Stimulated activated CD4-positive, alpha-beta T cell treated with anti-CD3 and anti-CD28 coated beads, Interleukin-4, amount 100 ng/mL, for 4 hours (primary cell): ENCODE results near the gene CEP135.
A peak's percentile ranks its signal among the peaks of the same experiment; 100 is the strongest.
"Not testable (repeated sequence)": the region's sequence is repeated elsewhere in the genome, so short reads cannot be mapped to it uniquely, and the experiment has no call there.

Source experiments
- DNase-seq, 2 experiments: peaks; one replicate each; pipeline ENCODE4 v3.0.0-alpha.2; 2020

CEP135 gene

GRCh38 chr4:55948726-55949481, at the start of gene CEP135:
Gene CEP135 (plus strand): TSS chr4:55948945. CDS start chr4:55952131, 3,186 bp downstream.
- DNase-seq: peak; percentile 86 to 88

- no peak for DNase-seq
Observed at GRCh38 chr4:55902677-55903076, 46.1 kb upstream of the CEP135 start.

- no peak for DNase-seq
Observed at GRCh38 chr4:55903577-55903976, 45.2 kb upstream of the CEP135 start.

- DNase-seq: no peak
Observed at GRCh38 chr4:55904576-55904975, 44.2 kb upstream of the CEP135 start.

- DNase-seq: no peak
Observed at GRCh38 chr4:55906323-55906722, 42.4 kb upstream of the CEP135 start.

GRCh38 chr4:55906989-55907388, 41.8 kb upstream of the CEP135 start:
- DNase-seq: peak in 1 of 2 experiments; percentile 6

- DNase-seq: no peak
Observed at GRCh38 chr4:55907469-55907868, 41.3 kb upstream of the CEP135 start.

- no peak for DNase-seq
Observed at GRCh38 chr4:55910140-55910539, 38.6 kb upstream of the CEP135 start.

GRCh38 chr4:55912249-55912648, 36.5 kb upstream of the CEP135 start:
- DNase-seq: no peak

GRCh38 chr4:55920571-55920970, 28.2 kb upstream of the CEP135 start:
- DNase-seq: no peak

- DNase-seq: no peak
Observed at GRCh38 chr4:55921093-55921492, 27.7 kb upstream of the CEP135 start.

GRCh38 chr4:55925241-55925640, 23.5 kb upstream of the CEP135 start:
- no peak for DNase-seq

- DNase-seq: no peak
Observed at GRCh38 chr4:55926610-55927009, 22.1 kb upstream of the CEP135 start.

GRCh38 chr4:55927803-55928437, 20.8 kb upstream of the CEP135 start:
- DNase-seq: no peak

- no peak for DNase-seq
Observed at GRCh38 chr4:55928846-55929245, 19.9 kb upstream of the CEP135 start.

- no peak for DNase-seq
Observed at GRCh38 chr4:55931043-55931442, 17.7 kb upstream of the CEP135 start.

- DNase-seq: no peak
Observed at GRCh38 chr4:55931833-55932232, 16.9 kb upstream of the CEP135 start.

GRCh38 chr4:55932511-55932910, 16.2 kb upstream of the CEP135 start:
- no peak for DNase-seq

- DNase-seq: no peak
Observed at GRCh38 chr4:55933611-55934010, 15.1 kb upstream of the CEP135 start.

- DNase-seq: not testable (repeated sequence)
Observed at GRCh38 chr4:55935907-55936306, 12.8 kb upstream of the CEP135 start.

GRCh38 chr4:55938481-55938880, 10.3 kb upstream of the CEP135 start:
- no peak for DNase-seq

- DNase-seq: no peak
Observed at GRCh38 chr4:55939421-55939820, 9.3 kb upstream of the CEP135 start.

GRCh38 chr4:55941881-55942396, 6.8 kb upstream of the CEP135 start:
- no peak for DNase-seq

- no peak for DNase-seq
Observed at GRCh38 chr4:55947254-55947882, 1.4 kb upstream of the CEP135 start.
